Thyroid gland (tissue), 4 donors: ENCODE measurements around the gene CCDC88C.

Experiments
- POLR2A ChIP-seq, 2 donors: fragments of 450-650 bp; IDR thresholded peaks; one replicate each; pipeline ENCODE4 v1.6.1; 2017; ENCODE audit warnings: antibody characterized with exemption in 2 of 2, mild to moderate bottlenecking in 2 of 2, moderate library complexity in 1 of 2
- TF ChIP-seq, protein P1 (sequence below), 6 experiments: fragments of 200-600 bp in 3 of 6; fragments of 450-650 bp in 3 of 6; sonication (generic) in 3 of 6; IDR thresholded peaks; one replicate each; pipeline ENCODE4 v1.5.1; 2016 to 2019; ENCODE audit warnings: antibody characterized with exemption in 6 of 6, mild to moderate bottlenecking in 2 of 6, inconsistent platforms in 1 of 6, moderate library complexity in 1 of 6

GRCh38 chr14:91394105-91395081, 23.2 kb downstream of the CCDC88C start:
- TF ChIP-seq, protein P1, sequence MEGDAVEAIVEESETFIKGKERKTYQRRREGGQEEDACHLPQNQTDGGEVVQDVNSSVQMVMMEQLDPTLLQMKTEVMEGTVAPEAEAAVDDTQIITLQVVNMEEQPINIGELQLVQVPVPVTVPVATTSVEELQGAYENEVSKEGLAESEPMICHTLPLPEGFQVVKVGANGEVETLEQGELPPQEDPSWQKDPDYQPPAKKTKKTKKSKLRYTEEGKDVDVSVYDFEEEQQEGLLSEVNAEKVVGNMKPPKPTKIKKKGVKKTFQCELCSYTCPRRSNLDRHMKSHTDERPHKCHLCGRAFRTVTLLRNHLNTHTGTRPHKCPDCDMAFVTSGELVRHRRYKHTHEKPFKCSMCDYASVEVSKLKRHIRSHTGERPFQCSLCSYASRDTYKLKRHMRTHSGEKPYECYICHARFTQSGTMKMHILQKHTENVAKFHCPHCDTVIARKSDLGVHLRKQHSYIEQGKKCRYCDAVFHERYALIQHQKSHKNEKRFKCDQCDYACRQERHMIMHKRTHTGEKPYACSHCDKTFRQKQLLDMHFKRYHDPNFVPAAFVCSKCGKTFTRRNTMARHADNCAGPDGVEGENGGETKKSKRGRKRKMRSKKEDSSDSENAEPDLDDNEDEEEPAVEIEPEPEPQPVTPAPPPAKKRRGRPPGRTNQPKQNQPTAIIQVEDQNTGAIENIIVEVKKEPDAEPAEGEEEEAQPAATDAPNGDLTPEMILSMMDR (IDR thresholded peaks at IDR 0.05), result no peak
- no peak for TF ChIP-seq POLR2A (IDR thresholded peaks at IDR 0.05)
